IPS-15b (cell line): Measurements from ENCODE around the gene NTN4.
"Not testable (repeated sequence)": the region's sequence is repeated elsewhere in the genome, so short reads cannot be mapped to it uniquely, and the experiment has no call there.

Experiments
- H3K27me3 ChIP-seq: one replicate; pipeline ENCODE4 v1.6.1; 2013; ENCODE audit warnings: low read length; ENCODE audit not compliant: control insufficient read depth, insufficient read depth
- H3K36me3 ChIP-seq: one replicate; pipeline ENCODE4 v1.6.1; 2013; ENCODE audit warnings: low read length; ENCODE audit not compliant: control insufficient read depth, insufficient read depth
- H3K4me1 ChIP-seq: one replicate; pipeline ENCODE4 v1.6.1; 2013; ENCODE audit warnings: mild to moderate bottlenecking, low read length; ENCODE audit not compliant: control insufficient read depth, insufficient read depth
- H3K4me3 ChIP-seq: one replicate; pipeline ENCODE4 v1.5.1; 2013; ENCODE audit warnings: low read depth, low read length
- H3K9ac ChIP-seq: one replicate; pipeline ENCODE4 v1.6.1; 2013; ENCODE audit warnings: low read depth, mild to moderate bottlenecking, low read length
- H3K9me3 ChIP-seq: one replicate; pipeline ENCODE4 v1.6.1; 2013; ENCODE audit warnings: mild to moderate bottlenecking, low read length; ENCODE audit not compliant: control insufficient read depth, insufficient read depth

The NTN4 gene

DNA sequence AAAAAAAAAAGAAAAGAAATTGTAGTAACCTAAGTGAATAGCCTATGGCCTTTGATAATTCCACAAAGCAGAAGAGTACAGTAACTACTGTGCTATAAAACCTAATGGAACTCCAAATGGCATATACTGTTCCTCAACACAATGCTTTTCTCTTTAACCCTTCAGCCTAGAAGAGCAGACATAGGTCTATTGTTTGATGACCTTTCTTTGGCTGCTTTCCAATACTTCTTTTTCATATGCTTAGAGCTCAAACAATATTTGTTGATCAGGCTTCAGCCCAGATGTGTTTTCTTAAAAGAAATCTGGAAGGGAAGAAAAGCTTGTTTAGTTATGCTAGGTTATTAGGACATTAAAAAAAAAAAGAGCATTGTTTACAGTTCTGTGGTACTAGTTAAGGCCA, 116.4 kb downstream of the NTN4 start:
- Histone ChIP-seq H3K27me3 (no peaks in the 10 kb centered on the region), H3K36me3 (no peaks in the 10 kb centered on the region), H3K4me3 (no peak overlapping the region)

GRCh38 chr12:95673576-95673975, 117.0 kb downstream of the NTN4 start:
- Histone ChIP-seq H3K27me3 (no peaks in the 10 kb centered on the region), H3K36me3 (no peaks in the 10 kb centered on the region), H3K4me1 (no peaks in the 10 kb centered on the region), H3K9me3 (no peaks in the 10 kb centered on the region), H3K4me3 (no peak overlapping the region), H3K9ac (no peak overlapping the region)

More for the DNA sequence above, 116.4 kb downstream of the NTN4 start:
- no peaks in the 10 kb centered on the region for H3K4me1 ChIP-seq
- H3K9ac ChIP-seq, result no peak overlapping the region
- no peaks in the 10 kb centered on the region for H3K9me3 ChIP-seq

- H3K4me3 ChIP-seq, result no peak overlapping the region
- H3K36me3 ChIP-seq, result no peaks in the 10 kb centered on the region
- H3K4me1 ChIP-seq, result no peaks in the 10 kb centered on the region
- H3K27me3 ChIP-seq, result no peaks in the 10 kb centered on the region
- H3K9ac ChIP-seq, result no peak overlapping the region
- H3K9me3 ChIP-seq, result no peaks in the 10 kb centered on the region
Measured at GRCh38 chr12:95672166-95672565, 118.4 kb downstream of the NTN4 start.

DNA sequence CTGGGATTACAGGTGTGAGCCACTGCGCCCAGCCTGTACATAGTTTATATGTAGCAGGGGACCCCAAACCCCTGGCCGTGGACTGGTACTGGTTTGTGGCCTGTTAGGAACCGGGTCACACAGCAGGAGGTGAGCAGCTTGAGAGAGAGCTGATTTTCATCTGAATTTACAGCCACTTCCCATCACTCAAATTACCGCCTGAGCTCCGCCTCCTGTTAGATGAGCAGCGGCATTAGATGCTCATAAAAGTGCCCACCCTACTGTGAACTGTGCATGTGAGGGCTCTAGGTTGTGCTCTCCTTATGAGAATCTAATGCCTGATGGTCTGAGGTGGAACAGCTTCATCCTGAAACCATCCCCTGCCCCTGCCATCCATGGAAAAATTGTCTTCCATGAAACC, 119.3 kb downstream of the NTN4 start:
- Histone ChIP-seq H3K27me3 (no peaks in the 10 kb centered on the region), H3K9me3 (no peaks in the 10 kb centered on the region), H3K4me1 (no peaks in the 10 kb centered on the region), H3K9ac (no peak overlapping the region), H3K36me3 (no peaks in the 10 kb centered on the region), H3K4me3 (no peak overlapping the region)

- H3K9me3 ChIP-seq, result no peaks in the 10 kb centered on the region
- no peaks in the 10 kb centered on the region for H3K27me3 ChIP-seq
- no peaks in the 10 kb centered on the region for H3K36me3 ChIP-seq
- H3K9ac ChIP-seq, result no peak overlapping the region
- peaks cover 4% of the 10 kb centered on the region for H3K4me1 ChIP-seq
- H3K4me3 ChIP-seq, result no peak overlapping the region
Measured at GRCh38 chr12:95663525-95663924, 127.0 kb downstream of the NTN4 start.

- Histone ChIP-seq H3K27me3 (no peaks in the 10 kb centered on the region), H3K36me3 (no peaks in the 10 kb centered on the region), H3K9ac (no peak overlapping the region), H3K4me1 (peaks cover 4% of the 10 kb centered on the region), H3K9me3 (no peaks in the 10 kb centered on the region), H3K4me3 (no peak overlapping the region)
Measured at GRCh38 chr12:95661360-95661759, 129.2 kb downstream of the NTN4 start.

- Histone ChIP-seq H3K4me1 (peaks cover 1% of the 10 kb centered on the region), H3K4me3 (no peak overlapping the region), H3K27me3 (no peaks in the 10 kb centered on the region), H3K36me3 (no peaks in the 10 kb centered on the region), H3K9me3 (no peaks in the 10 kb centered on the region), H3K9ac (no peak overlapping the region)
Measured at GRCh38 chr12:95658386-95658785, 132.2 kb downstream of the NTN4 start.

GRCh38 chr12:95654665-95655064, 135.9 kb downstream of the NTN4 start:
- not testable (repeated sequence) for H3K36me3 ChIP-seq, H3K27me3 ChIP-seq, H3K4me3 ChIP-seq, H3K9me3 ChIP-seq, H3K4me1 ChIP-seq, H3K9ac ChIP-seq

DNA sequence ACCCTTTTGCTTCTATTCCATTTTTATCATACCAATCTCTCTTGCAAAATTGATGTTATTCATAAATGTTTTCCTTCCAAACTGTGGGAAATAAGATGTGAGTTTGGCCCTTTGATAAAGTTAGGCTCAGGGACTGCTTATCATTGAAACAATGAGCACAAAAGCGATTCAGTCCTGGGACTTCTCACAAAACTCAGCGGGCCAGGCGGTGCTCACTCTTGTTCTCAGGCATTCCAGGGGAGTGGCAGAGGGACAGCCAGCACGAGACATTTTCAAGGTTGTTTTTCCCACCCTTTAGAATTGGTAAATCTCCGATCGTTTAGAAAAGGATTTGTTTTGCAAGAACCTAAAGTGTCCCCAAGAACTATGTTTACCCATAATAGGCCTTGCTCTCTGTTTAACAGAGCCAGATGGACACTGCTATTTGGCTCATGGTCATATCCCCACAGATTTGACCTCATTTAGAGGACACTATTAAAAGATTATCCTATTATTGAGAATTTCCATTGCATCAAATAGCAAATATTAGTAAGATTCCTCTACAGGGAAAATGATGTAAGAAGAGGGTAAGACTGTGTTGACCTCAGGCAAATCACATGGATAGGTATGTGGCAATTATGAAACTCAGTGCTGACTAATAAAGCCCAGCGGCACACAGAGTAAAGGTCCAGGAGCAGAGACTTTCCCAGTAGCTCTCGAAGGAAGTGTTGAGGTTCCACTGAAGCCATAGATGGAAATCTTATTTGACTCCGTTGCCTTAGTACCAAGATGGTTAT, 136.6 kb downstream of the NTN4 start:
- H3K9me3 ChIP-seq, result no peaks in the 10 kb centered on the region
- H3K9ac ChIP-seq, result no peak overlapping the region
- no peaks in the 10 kb centered on the region for H3K36me3 ChIP-seq
- H3K4me1 ChIP-seq, result no peaks in the 10 kb centered on the region
- no peak overlapping the region for H3K4me3 ChIP-seq
- H3K27me3 ChIP-seq, result no peaks in the 10 kb centered on the region

DNA sequence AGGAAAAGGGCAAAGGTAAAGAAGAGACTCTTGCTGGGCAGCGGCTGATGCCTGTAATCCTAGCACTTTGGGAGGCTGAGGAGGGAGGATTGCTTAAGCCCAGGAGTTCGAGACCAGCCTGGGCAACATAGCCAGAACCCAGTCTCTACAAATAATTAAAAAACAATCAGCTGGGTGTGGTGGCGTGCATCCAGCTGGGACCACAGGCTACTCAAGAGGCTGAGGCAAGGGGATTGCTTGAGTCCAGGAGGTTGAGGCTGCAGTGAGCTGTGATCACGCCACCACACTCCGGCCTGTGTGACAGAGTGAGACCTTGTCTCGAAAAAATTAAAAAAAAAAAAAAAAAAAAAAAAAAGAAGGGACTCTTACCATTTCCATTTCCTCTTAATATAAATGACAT, 138.9 kb downstream of the NTN4 start:
- no peaks in the 10 kb centered on the region for H3K27me3 ChIP-seq
- no peak overlapping the region for H3K9ac ChIP-seq
- no peaks in the 10 kb centered on the region for H3K4me1 ChIP-seq
- no peaks in the 10 kb centered on the region for H3K36me3 ChIP-seq
- no peak overlapping the region for H3K4me3 ChIP-seq
- no peaks in the 10 kb centered on the region for H3K9me3 ChIP-seq

DNA sequence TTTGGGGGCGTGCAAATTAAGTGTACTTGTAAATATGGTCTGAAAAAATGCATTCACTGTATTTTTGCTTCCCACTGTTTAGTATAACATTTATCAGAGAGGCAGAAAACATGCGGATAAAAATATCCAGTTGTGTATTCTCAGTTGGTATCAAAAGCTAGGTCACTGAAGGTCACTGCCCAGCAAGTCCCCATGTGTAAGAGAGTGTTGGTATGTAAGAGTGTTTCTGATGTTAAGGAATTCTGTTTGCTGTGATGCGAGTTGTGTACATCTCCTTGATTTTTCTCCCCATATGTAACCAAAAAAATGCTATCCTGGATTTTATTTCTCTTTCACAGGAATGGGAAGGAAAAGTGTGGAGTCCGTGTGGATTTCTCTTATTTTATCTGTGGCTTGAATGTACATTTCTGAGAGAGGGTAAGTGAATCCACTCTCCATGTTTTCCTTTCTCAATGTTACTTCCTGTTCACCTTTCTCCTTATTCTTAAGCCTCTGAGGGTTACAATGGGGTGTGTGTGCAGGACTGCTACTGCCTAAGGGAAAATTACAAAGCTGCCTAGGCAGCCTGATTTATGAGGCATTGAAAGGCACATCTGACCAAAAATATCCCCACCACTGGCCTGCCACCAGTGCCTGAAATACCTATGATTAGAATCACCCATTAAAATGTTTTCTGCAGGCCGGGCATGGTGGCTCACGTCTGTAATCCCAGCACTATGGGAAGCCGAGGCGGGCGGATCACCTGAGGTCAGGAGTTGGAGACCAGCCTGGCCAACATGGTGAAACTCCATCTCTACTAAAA, 141.4 kb downstream of the NTN4 start:
- Histone ChIP-seq H3K36me3 (no peaks in the 10 kb centered on the region), H3K4me1 (no peaks in the 10 kb centered on the region), H3K9me3 (no peaks in the 10 kb centered on the region), H3K27me3 (no peaks in the 10 kb centered on the region), H3K4me3 (no peak overlapping the region), H3K9ac (no peak overlapping the region)

DNA sequence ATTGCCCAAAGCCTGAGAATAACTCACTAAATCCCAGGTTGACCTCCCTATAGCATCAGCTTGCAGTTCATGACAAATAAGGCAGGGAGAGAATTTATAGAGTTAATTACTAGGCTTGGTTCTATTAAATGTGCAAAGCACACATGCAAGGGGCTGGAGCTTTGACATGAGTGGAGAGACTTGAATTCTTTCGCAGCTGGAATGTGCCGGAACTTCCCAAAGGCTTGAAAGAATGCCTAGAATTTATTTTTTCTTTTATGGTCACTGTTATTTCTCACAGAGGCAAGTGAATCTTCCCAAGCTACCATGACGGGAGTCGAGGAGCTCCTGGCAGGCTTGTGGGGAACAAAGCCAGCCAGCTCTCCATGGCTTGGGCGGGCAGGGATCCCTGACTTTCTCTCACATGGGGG, 143.8 kb downstream of the NTN4 start:
- Histone ChIP-seq H3K36me3 (no peaks in the 10 kb centered on the region), H3K27me3 (no peaks in the 10 kb centered on the region), H3K4me1 (no peaks in the 10 kb centered on the region), H3K9ac (no peak overlapping the region), H3K9me3 (no peaks in the 10 kb centered on the region), H3K4me3 (no peak overlapping the region)
